Coronary artery (tissue), 2 donors: ENCODE results near the gene FSTL4.

Source experiments
- DNase-seq: peaks from one replicate; pipeline ENCODE4 v3.0.0-alpha.2; 2017; ENCODE audit warnings: low spot score
- H3K27ac ChIP-seq, 2 donors: fragments of 200-600 bp; sonication (generic); one replicate each; pipeline ENCODE4 v1.5.1; 2016 to 2019
- H3K4me3 ChIP-seq: fragments of 200-600 bp; sonication (generic); 2 replicates; pipeline ENCODE4 v1.5.1; 2016; ENCODE audit warnings: mild to moderate bottlenecking, moderate library complexity
- CTCF ChIP-seq: fragments of 200-600 bp; sonication (generic); IDR thresholded peaks from one replicate; pipeline ENCODE4 v1.5.1; 2019; ENCODE audit warnings: antibody characterized with exemption

FSTL4 gene

GRCh38 chr5:133404724-133405123, 207.6 kb downstream of the FSTL4 start:
- DNase-seq: peak; percentile 28
- no peak overlapping the region for H3K4me3 ChIP-seq
- H3K27ac ChIP-seq: no peak overlapping the region
- TF ChIP-seq CTCF: no peak

GRCh38 chr5:133403741-133404364, 208.5 kb downstream of the FSTL4 start:
- no peak for TF ChIP-seq CTCF
- H3K27ac ChIP-seq: no peak overlapping the region
- no peak overlapping the region for H3K4me3 ChIP-seq
- DNase-seq: peak; percentile 33

- TF ChIP-seq CTCF: no peak
- peak; percentile 21 for DNase-seq
- Histone ChIP-seq H3K27ac (no peak overlapping the region), H3K4me3 (no peak overlapping the region)
These were observed 209.6 kb downstream of the FSTL4 start for GRCh38 chr5:133402775-133403174.

- TF ChIP-seq CTCF: no peak
These were observed 210.5 kb downstream of the FSTL4 start for GRCh38 chr5:133401731-133402347.

GRCh38 chr5:133400831-133401351, 211.4 kb downstream of the FSTL4 start:
- Histone ChIP-seq H3K27ac (no peak overlapping the region), H3K4me3 (no peak overlapping the region)
- TF ChIP-seq CTCF: no peak
- DNase-seq: peak; percentile 58

More at GRCh38 chr5:133401731-133402347, 210.5 kb downstream of the FSTL4 start:
- no peak overlapping the region for H3K4me3 ChIP-seq
- DNase-seq: peak; percentile 54
- H3K27ac ChIP-seq: no peak overlapping the region

GRCh38 chr5:133400120-133400519, 212.2 kb downstream of the FSTL4 start:
- no peak for TF ChIP-seq CTCF
- DNase-seq: no peak
- H3K27ac ChIP-seq: no peak overlapping the region
- no peak overlapping the region for H3K4me3 ChIP-seq
